Measurements from ENCODE around the gene DNAH14. TPM values are rescaled to one million over a fixed set of nuclear protein-coding genes. Genes with fewer than 3 reads are reported as not detected.

Gene DNAH14
- polyA plus RNA-seq, 1 donor (not counting 4 experiments of a cell fraction or from before 2014, with no cell fraction given), result 6.4 TPM

- Histone ChIP-seq H3K9ac (ENCODE audit: control insufficient read depth, extremely low read depth, insufficient read depth, low read length) (no peak overlapping the region), H3K27ac (ENCODE audit: control insufficient read depth, insufficient read depth, low read length) (no peak overlapping the region), H3K4me2 (ENCODE audit: control insufficient read depth, extremely low read depth, insufficient read depth, low read depth, low read length) (no peak overlapping the region), H3K27me3 (ENCODE audit: control insufficient read depth, extremely low read depth, insufficient read depth, low read length) (no peaks in the 10 kb centered on the region), H3K4me3 (ENCODE audit: control insufficient read depth in 2 of 3, extremely low read depth in 1 of 3, insufficient read depth in 2 of 3, low read depth in 1 of 3, low read length in 3 of 3) (no peak overlapping the region), H3K9me3 (ENCODE audit: control insufficient read depth, low read depth, low read length) (no peaks in the 10 kb centered on the region), H3K9me1 (ENCODE audit: control insufficient read depth, extremely low read depth, insufficient read depth, low read length) (no peaks in the 10 kb centered on the region), H2AFZ (ENCODE audit: control insufficient read depth, low read length) (no peak overlapping the region), H3K4me1 (ENCODE audit: control insufficient read depth, extremely low read depth, insufficient read depth, low read length) (peaks cover 2% of the 10 kb centered on the region), H4K20me1 (ENCODE audit: control insufficient read depth, extremely low read depth, insufficient read depth, low read length) (no peaks in the 10 kb centered on the region), H3K79me2 (ENCODE audit: control insufficient read depth, insufficient read depth, low read length) (no peaks in the 10 kb centered on the region), H3K36me3 (ENCODE audit: control insufficient read depth in 2 of 2, extremely low read depth in 1 of 2, insufficient read depth in 2 of 2, low read length in 2 of 2) (no peaks in the 10 kb centered on the region)
- dilution Hi-C loops (cut with MboI; ENCODE audit: extremely low pct_ligation_motif_present, low sequenced_read_pairs), result no loop called here
- TF ChIP-seq CTCF (optimal IDR thresholded peaks at IDR 0.05 in 1 of 3, IDR thresholded peaks at IDR 0.05 in 1 of 3, conservative IDR thresholded peaks at IDR 0.05 in 1 of 3; ENCODE audit: extremely low read depth in 1 of 3, insufficient read depth in 2 of 3, low read length in 3 of 3) (no peak), EZH2 (IDR thresholded peaks at IDR 0.05; ENCODE audit: low read length) (no peak)
- FAIRE-seq (no peak), DNase-seq (ENCODE audit: low read depth, low spot score) (no peak)
Measured at GRCh38 chr1:225355863-225356262, 426.4 kb downstream of the DNAH14 start.

- dilution Hi-C loops (cut with MboI; ENCODE audit: extremely low pct_ligation_motif_present, low sequenced_read_pairs), result no loop called here
- H4K20me1 ChIP-seq (ENCODE audit: control insufficient read depth, extremely low read depth, insufficient read depth, low read length), result no peaks in the 10 kb centered on the region
Measured at GRCh38 chr1:225360119-225360518, 430.6 kb downstream of the DNAH14 start.

More at GRCh38 chr1:225360119-225360518, 430.6 kb downstream of the DNAH14 start:
- DNase-seq (ENCODE audit: low read depth, low spot score), result no peak
- Histone ChIP-seq H3K36me3 (ENCODE audit: control insufficient read depth in 2 of 2, extremely low read depth in 1 of 2, insufficient read depth in 2 of 2, low read length in 2 of 2) (no peaks in the 10 kb centered on the region), H2AFZ (ENCODE audit: control insufficient read depth, low read length) (no peak overlapping the region), H3K4me3 (ENCODE audit: control insufficient read depth in 2 of 3, extremely low read depth in 1 of 3, insufficient read depth in 2 of 3, low read depth in 1 of 3, low read length in 3 of 3) (no peak overlapping the region), H3K9me1 (ENCODE audit: control insufficient read depth, extremely low read depth, insufficient read depth, low read length) (no peaks in the 10 kb centered on the region), H3K4me2 (ENCODE audit: control insufficient read depth, extremely low read depth, insufficient read depth, low read depth, low read length) (no peak overlapping the region), H3K27me3 (ENCODE audit: control insufficient read depth, extremely low read depth, insufficient read depth, low read length) (no peaks in the 10 kb centered on the region), H3K79me2 (ENCODE audit: control insufficient read depth, insufficient read depth, low read length) (no peaks in the 10 kb centered on the region), H3K4me1 (ENCODE audit: control insufficient read depth, extremely low read depth, insufficient read depth, low read length) (no peaks in the 10 kb centered on the region), H3K9me3 (ENCODE audit: control insufficient read depth, low read depth, low read length) (no peaks in the 10 kb centered on the region), H3K27ac (ENCODE audit: control insufficient read depth, insufficient read depth, low read length) (no peak overlapping the region), H3K9ac (ENCODE audit: control insufficient read depth, extremely low read depth, insufficient read depth, low read length) (no peak overlapping the region)
- TF ChIP-seq EZH2 (IDR thresholded peaks at IDR 0.05; ENCODE audit: low read length) (no peak), CTCF (optimal IDR thresholded peaks at IDR 0.05 in 1 of 3, IDR thresholded peaks at IDR 0.05 in 1 of 3, conservative IDR thresholded peaks at IDR 0.05 in 1 of 3; ENCODE audit: extremely low read depth in 1 of 3, insufficient read depth in 2 of 3, low read length in 3 of 3) (no peak)
- no peak for FAIRE-seq
